LNCaP clone FGC (cell line): ENCODE measurements around the gene P3H2.

Experiments used
- DNase-seq: peaks from one replicate; pipeline ENCODE4 v3.0.0-alpha.2; 2011; ENCODE audit warnings: low read depth
- H3K4me3 ChIP-seq: 2 replicates; pipeline ENCODE4 v1.5.1; 2011; ENCODE audit warnings: mild to moderate bottlenecking, low read depth, low read length, control low read depth
- CTCF ChIP-seq: IDR thresholded peaks from 2 replicates; pipeline ENCODE4 v1.5.1; 2012; ENCODE audit warnings: mild to moderate bottlenecking; ENCODE audit not compliant: control insufficient read depth, insufficient read depth; ENCODE audit errors: extremely low read depth

P3H2 gene

GRCh38 chr3:190099099-190099498, 21.6 kb downstream of the P3H2 start:
- no peak for TF ChIP-seq CTCF
- H3K4me3 ChIP-seq: no peak overlapping the region
- no peak for DNase-seq

- DNase-seq: peak; percentile 46
- TF ChIP-seq CTCF: no peak
- H3K4me3 ChIP-seq: no peak overlapping the region
Measured at GRCh38 chr3:190097617-190098016, 23.1 kb downstream of the P3H2 start.

GRCh38 chr3:190097025-190097424, 23.7 kb downstream of the P3H2 start:
- DNase-seq: no peak
- no peak for TF ChIP-seq CTCF
- H3K4me3 ChIP-seq: no peak overlapping the region

- no peak for DNase-seq
- TF ChIP-seq CTCF: no peak
- no peak overlapping the region for H3K4me3 ChIP-seq
Measured at GRCh38 chr3:190096345-190096744, 24.4 kb downstream of the P3H2 start.

GRCh38 chr3:190094160-190094718, 26.5 kb downstream of the P3H2 start:
- TF ChIP-seq CTCF: no peak
- no peak for DNase-seq
- H3K4me3 ChIP-seq: no peak overlapping the region

GRCh38 chr3:190092250-190092649, 28.4 kb downstream of the P3H2 start:
- H3K4me3 ChIP-seq: no peak overlapping the region
- no peak for DNase-seq
- no peak for TF ChIP-seq CTCF

GRCh38 chr3:190089711-190090110, 31.0 kb downstream of the P3H2 start:
- H3K4me3 ChIP-seq: no peak overlapping the region
- no peak for TF ChIP-seq CTCF
- no peak for DNase-seq
